ENCODE data around the gene PNPT1. TPM values are rescaled to one million over a fixed set of nuclear protein-coding genes. Genes with fewer than 3 reads are reported as not detected.

The PNPT1 gene
- total and polyA plus RNA-seq, 2 of the 13 experiments (the other 11 are each of a cell fraction or from before 2014, with no cell fraction given): 23.4 to 61.0 TPM

DNA sequence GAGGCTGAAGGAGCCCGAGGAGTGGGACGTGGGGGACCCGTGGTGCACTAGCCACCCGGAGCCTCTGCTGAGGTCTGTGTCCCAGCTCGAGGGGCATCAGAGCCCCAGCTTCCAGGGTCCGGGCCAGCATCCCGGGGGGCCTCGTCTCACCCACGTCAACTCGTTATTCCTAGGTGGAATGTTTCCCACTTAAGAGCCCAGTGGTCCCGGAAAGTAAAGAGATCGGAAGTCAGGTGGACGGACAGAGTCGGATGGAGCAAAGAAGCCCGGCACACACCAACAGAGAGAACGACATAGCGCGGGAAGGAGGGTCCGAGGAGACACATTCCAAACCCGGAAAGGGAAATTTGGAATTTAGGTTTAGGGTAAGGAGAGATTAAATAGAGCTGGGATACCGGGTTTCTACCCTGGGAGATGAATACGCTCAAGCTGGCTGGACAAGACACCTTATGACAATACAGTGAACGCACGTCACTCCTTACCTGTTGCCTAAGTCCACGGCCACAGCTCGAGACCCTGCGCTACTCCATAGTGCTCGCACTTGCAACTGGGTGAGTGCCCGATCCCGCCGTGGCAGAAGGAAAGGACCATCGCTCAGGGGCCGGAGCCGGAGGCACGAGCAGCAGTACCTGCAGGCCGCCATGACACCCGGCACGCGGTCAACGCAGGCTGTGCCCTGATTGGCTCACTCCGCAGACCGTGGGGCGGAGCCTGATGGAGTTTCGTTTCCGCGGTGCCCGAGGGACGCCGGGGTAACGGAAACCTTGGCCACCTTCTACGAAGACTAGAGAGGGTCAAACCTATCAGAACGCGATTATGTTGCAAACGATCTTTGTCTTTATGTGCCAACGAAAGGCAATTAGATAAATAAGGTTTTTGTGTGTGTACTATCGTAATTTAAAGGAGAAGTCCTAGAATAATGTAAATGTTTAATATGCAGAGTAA is at the start of gene PNPT1 (continued):
- TF ChIP-seq TCF7 (IDR thresholded peaks at IDR 0.05; ENCODE audit: low read depth) (no peak), ZC3H4 (CRISPR knock-in tag; IDR thresholded peaks at IDR 0.05; ENCODE audit: borderline replicate concordance) (no peak), EP300 (IDR thresholded peaks at IDR 0.05; ENCODE audit: low read depth in 2 of 2, low read length in 2 of 2) (no peak; a peak in 1 of 4 replicates), EP300 (CRISPR knock-in tag; IDR thresholded peaks at IDR 0.05; ENCODE audit: borderline replicate concordance) (peak; percentile 28; the same call in 1 of the 2 replicates), GATAD1 (CRISPR knock-in tag; IDR thresholded peaks at IDR 0.05) (peak; percentile 99), ZNF567 (CRISPR knock-in tag; IDR thresholded peaks at IDR 0.05; ENCODE audit: borderline replicate concordance) (no peak), ZFY (CRISPR knock-in tag; IDR thresholded peaks at IDR 0.05) (peak; percentile 83), ATM (IDR thresholded peaks at IDR 0.05; ENCODE audit: borderline replicate concordance) (no peak), SP140L (CRISPR knock-in tag; IDR thresholded peaks at IDR 0.05; ENCODE audit: borderline replicate concordance) (no peak), IKZF1 (IDR thresholded peaks at IDR 0.05) (no peak), HNRNPH1 (optimal IDR thresholded peaks at IDR 0.05; ENCODE audit: low read depth, low read length) (no peak), PCBP1 (IDR thresholded peaks at IDR 0.05; ENCODE audit: borderline replicate concordance, low read depth, low read length) (no peak), SIX4 (CRISPR knock-in tag; IDR thresholded peaks at IDR 0.05) (peak; percentile 71), ZNF737 (CRISPR knock-in tag; IDR thresholded peaks at IDR 0.05; ENCODE audit: borderline replicate concordance) (peak; percentile 48; the same call in 1 of the 2 replicates), HOXA7 (CRISPR knock-in tag; IDR thresholded peaks at IDR 0.05) (no peak), ZNF563 (CRISPR knock-in tag; IDR thresholded peaks at IDR 0.05) (peak; percentile 92), MEF2D (CRISPR knock-in tag; IDR thresholded peaks at IDR 0.05) (peak; percentile 88; the same call in 1 of the 2 replicates), MEIS1 (CRISPR knock-in tag; IDR thresholded peaks at IDR 0.05; ENCODE audit: borderline replicate concordance) (no peak), ZNF773 (CRISPR knock-in tag; IDR thresholded peaks at IDR 0.05; ENCODE audit: borderline replicate concordance) (peak; percentile 91), ZZZ3 (CRISPR knock-in tag; IDR thresholded peaks at IDR 0.05; ENCODE audit: borderline replicate concordance) (no peak; the same call in 1 of the 2 replicates), NCOA2 (CRISPR knock-in tag; IDR thresholded peaks at IDR 0.05) (peak; percentile 52; the same call in 1 of the 2 replicates), HOXA3 (CRISPR knock-in tag; IDR thresholded peaks at IDR 0.05) (peak; percentile 96), ZNF274 (CRISPR knock-in tag; IDR thresholded peaks at IDR 0.05) (peak; percentile 97), MED13 (CRISPR knock-in tag; IDR thresholded peaks at IDR 0.05) (0 out of 2 replicates have a peak, but pooled peaks have one; percentile 23), MZF1 (CRISPR knock-in tag; IDR thresholded peaks at IDR 0.05; ENCODE audit: borderline replicate concordance) (no peak), RARG (CRISPR knock-in tag; IDR thresholded peaks at IDR 0.05; ENCODE audit: low read depth) (no peak), ZNF878 (CRISPR knock-in tag; IDR thresholded peaks at IDR 0.05) (peak; percentile 51; the same call in 1 of the 2 replicates)
- TF ChIP-seq, protein P1, sequence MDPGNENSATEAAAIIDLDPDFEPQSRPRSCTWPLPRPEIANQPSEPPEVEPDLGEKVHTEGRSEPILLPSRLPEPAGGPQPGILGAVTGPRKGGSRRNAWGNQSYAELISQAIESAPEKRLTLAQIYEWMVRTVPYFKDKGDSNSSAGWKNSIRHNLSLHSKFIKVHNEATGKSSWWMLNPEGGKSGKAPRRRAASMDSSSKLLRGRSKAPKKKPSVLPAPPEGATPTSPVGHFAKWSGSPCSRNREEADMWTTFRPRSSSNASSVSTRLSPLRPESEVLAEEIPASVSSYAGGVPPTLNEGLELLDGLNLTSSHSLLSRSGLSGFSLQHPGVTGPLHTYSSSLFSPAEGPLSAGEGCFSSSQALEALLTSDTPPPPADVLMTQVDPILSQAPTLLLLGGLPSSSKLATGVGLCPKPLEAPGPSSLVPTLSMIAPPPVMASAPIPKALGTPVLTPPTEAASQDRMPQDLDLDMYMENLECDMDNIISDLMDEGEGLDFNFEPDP (CRISPR knock-in tag; conservative IDR thresholded peaks at IDR 0.05): no peak
